Adrenal gland (tissue), 12 donors: ENCODE data around the gene VWA8. TPM values are rescaled to one million over a fixed set of nuclear protein-coding genes. Genes with fewer than 3 reads are reported as not detected.

ENCODE experiments used
- DNase-seq, 7 donors: peaks; one replicate each; pipeline ENCODE4 v3.0.0-alpha.2; 2019 to 2020
- H3K27ac ChIP-seq, 5 donors: fragments of 200-600 bp; sonication (generic) in 4 of 5; 1 replicate in 3 of 5; 2 replicates in 2 of 5; pipeline versions ENCODE4 v1.5.1 to v1.8.0; 2016 to 2020; ENCODE audit warnings: mild to moderate bottlenecking in 1 of 5
- H3K27me3 ChIP-seq: fragments of 200-600 bp; 2 replicates; pipeline ENCODE4 v1.8.0; 2021
- H3K36me3 ChIP-seq, 2 donors: fragments of 200-600 bp; replicated peaks in 1 of 2; 1 replicate in 1 of 2; 2 replicates in 1 of 2; pipeline versions ENCODE4 v1.5.1 to v1.8.0; 2018 to 2022
- H3K4me1 ChIP-seq, 2 donors: fragments of 200-600 bp; replicated peaks in 1 of 2; 1 replicate in 1 of 2; 2 replicates in 1 of 2; pipeline versions ENCODE4 v1.5.1 to v1.8.0; 2018 to 2021
- H3K4me3 ChIP-seq, 4 donors: fragments of 200-600 bp; sonication (generic) in 3 of 4; one replicate each; pipeline ENCODE4 v1.5.1; 2016 to 2018
- H3K9me3 ChIP-seq, 3 donors: fragments of 200-600 bp; sonication (generic) in 1 of 3; replicated peaks in 1 of 3; 1 replicate in 2 of 3; 2 replicates in 1 of 3; pipeline versions ENCODE4 v1.5.1 to v1.8.0; 2016 to 2021
- POLR2A ChIP-seq, 2 donors: fragments of 450-650 bp; IDR thresholded peaks; one replicate each; pipeline ENCODE4 v1.6.1; 2017; ENCODE audit warnings: antibody characterized with exemption in 2 of 2, mild to moderate bottlenecking in 2 of 2, moderate library complexity in 1 of 2
- WGBS, 4 donors: extraction: QIAGEN DNeasy Blood & Tissue Kit in 2 of 4; methylation state at CpG; one replicate each; pipeline versions ENCODE4 v1.1.5 to v1.1.7; 2013 to 2017; 5-methylcytosine and 5-hydroxymethylcytosine counted together
- intact Hi-C, 2 donors: fragments of 100-400 bp; cut with DNase I; formaldehyde crosslinking; loops; one replicate each; pipeline versions ENCODE4 v1.14.1 to v1.15.0; 2022 to 2023
- polyA plus RNA-seq, 3 donors: library from polyadenylated mRNA; stranded (reverse); fragments of 200-250 nt in 2 of 3; fragments of 350-450 nt in 1 of 3; fragmentation: Illumina TruSeq in 1 of 3; extraction: RNeasy Lipid Tissue Mini Kit (QIAGEN cat#74804) in 1 of 3; gene quantifications; one replicate each; pipeline ENCODE4 v1.2.3, GENCODE V29; 2013 to 2014
- total RNA-seq, 9 donors: library from RNA; depleted of rRNA in 4 of 9; stranded (reverse); fragments of >200 nt in 4 of 9; fragments of 120-200 nt in 1 of 9; fragmentation: NEBNext Ultra II Directional in 1 of 9; extraction: Animal tissue kit (Norgen Biotek cat#: 25700) in 1 of 9; gene quantifications; one replicate each; pipeline versions ENCODE4 v1.1.0 to v1.2.4, GENCODE V29; 2013 to 2023
- TF ChIP-seq, protein P1 (sequence below), 6 experiments: fragments of 450-650 bp in 4 of 6; fragments of 200-600 bp in 2 of 6; sonication (generic) in 1 of 6; IDR thresholded peaks; 1 replicate in 5 of 6; 2 replicates in 1 of 6; pipeline versions ENCODE4 v1.5.1 to v1.8.0; 2016 to 2021; ENCODE audit warnings: antibody characterized with exemption in 6 of 6, mild to moderate bottlenecking in 2 of 6, moderate library complexity in 1 of 6
- donor health status: healthy with polysubstance abuse.
- donor health status: Bipolar disorder and iron deficiency.
- donor health status: DM: yes; HTN: yes; CAD: no.
- donor health status: DM: no; HTN: no; CAD: no.
- donor health status: DM: no; HTN: no; CAD: no.
- donor health status: DM: yes; HTN: yes; CAD: no.

The VWA8 gene
- total and polyA plus RNA-seq, 12 donors: 8.1 to 45.4 (median 31.4) TPM

DNA sequence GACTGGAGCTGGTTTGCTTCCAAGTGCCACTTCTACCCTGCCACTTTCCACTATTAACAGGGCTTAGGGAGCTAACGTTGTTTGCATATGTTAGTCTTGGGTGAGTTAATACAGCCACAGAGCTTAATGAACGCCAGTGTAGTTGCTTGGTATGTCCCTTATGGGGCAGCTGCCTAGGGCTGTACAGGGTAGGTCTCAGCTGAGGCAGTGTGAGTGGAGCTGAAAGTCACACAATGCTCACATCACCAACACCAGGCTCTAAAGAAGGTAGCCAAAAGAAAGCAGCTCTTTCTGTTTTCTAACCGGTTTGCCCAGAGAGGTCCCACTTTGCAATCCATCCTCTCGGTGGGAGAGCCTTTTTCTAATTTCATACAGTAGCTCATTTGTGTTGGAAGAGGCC, 317.4 kb downstream of the VWA8 start:
- no peak for TF ChIP-seq POLR2A (IDR thresholded peaks at IDR 0.05)
- TF ChIP-seq, protein P1, sequence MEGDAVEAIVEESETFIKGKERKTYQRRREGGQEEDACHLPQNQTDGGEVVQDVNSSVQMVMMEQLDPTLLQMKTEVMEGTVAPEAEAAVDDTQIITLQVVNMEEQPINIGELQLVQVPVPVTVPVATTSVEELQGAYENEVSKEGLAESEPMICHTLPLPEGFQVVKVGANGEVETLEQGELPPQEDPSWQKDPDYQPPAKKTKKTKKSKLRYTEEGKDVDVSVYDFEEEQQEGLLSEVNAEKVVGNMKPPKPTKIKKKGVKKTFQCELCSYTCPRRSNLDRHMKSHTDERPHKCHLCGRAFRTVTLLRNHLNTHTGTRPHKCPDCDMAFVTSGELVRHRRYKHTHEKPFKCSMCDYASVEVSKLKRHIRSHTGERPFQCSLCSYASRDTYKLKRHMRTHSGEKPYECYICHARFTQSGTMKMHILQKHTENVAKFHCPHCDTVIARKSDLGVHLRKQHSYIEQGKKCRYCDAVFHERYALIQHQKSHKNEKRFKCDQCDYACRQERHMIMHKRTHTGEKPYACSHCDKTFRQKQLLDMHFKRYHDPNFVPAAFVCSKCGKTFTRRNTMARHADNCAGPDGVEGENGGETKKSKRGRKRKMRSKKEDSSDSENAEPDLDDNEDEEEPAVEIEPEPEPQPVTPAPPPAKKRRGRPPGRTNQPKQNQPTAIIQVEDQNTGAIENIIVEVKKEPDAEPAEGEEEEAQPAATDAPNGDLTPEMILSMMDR (IDR thresholded peaks at IDR 0.05): no peak
- H3K9me3 ChIP-seq: no peaks in the 10 kb centered on the region
- H3K36me3 ChIP-seq: no peaks in the 10 kb centered on the region
- 84 to 88% (median 86%) methylated on average over 4 of the region's 4 CpGs for WGBS, 4 donors
- no peaks in the 10 kb centered on the region for H3K27me3 ChIP-seq
- H3K27ac ChIP-seq: no peak overlapping the region
- intact Hi-C loops: no loop called here
- H3K4me3 ChIP-seq: no peak overlapping the region
- DNase-seq: no peak
- H3K4me1 ChIP-seq: peaks cover 0 to 30% of the 10 kb centered on the region in 2 donors

DNA sequence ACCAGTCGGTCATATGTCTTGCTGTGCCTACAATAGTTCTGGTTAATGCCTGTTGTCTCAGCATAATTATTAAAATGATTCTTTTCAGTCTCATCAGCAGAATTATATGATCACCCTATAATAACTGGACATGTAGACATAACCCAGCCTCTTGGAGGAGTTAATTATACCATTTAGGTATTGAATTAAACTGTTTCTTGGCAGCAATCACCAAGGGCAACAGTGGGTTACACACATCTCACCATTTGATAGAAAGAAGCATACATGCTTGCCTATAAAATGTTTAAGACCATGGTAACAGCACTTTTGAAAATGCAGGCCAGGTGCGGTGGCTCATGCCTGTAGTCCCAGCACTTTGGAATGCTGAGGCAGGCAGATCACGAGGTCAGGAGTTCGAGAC, 318.9 kb downstream of the VWA8 start:
- H3K4me1 ChIP-seq: peaks cover 0 to 30% of the 10 kb centered on the region in 2 donors
- intact Hi-C loops: no loop called here
- no peak for TF ChIP-seq POLR2A (IDR thresholded peaks at IDR 0.05)
- TF ChIP-seq, protein P1 (IDR thresholded peaks at IDR 0.05): no peak
- no peaks in the 10 kb centered on the region for H3K36me3 ChIP-seq
- 82 to 98% (median 94%) methylated on average over 4 of the region's 4 CpGs for whole genome bisulfite sequencing, 4 donors
- no peaks in the 10 kb centered on the region for H3K27me3 ChIP-seq
- no peak for DNase-seq
- no peaks in the 10 kb centered on the region for H3K9me3 ChIP-seq
- no peak overlapping the region for H3K27ac ChIP-seq
- H3K4me3 ChIP-seq: no peak overlapping the region

DNA sequence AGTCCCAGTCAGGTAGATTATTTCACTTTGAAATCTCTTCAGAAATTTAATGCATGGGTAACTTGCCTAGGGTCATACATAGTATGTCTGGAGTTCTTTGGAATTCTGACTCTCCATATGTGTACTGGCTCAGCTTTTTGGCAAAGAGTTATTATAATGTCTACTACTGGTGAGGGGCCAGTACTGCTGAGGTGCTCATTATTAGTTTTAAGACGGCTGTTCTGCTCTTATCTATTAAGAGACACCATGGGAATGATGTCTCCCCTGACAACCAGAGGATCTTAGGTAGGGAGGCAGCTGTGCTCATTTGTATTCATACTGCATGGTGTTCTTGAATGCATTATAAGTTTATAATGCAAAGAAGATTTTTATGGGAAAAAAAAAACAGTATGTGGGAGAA, 319.5 kb downstream of the VWA8 start:
- DNase-seq: no peak
- Histone ChIP-seq H3K4me1 (peaks cover 0 to 30% of the 10 kb centered on the region in 2 donors), H3K36me3 (no peaks in the 10 kb centered on the region), H3K27ac (no peak overlapping the region), H3K27me3 (no peaks in the 10 kb centered on the region), H3K9me3 (no peaks in the 10 kb centered on the region), H3K4me3 (no peak overlapping the region)
- TF ChIP-seq, protein P1 (IDR thresholded peaks at IDR 0.05): no peak
- TF ChIP-seq POLR2A (IDR thresholded peaks at IDR 0.05): no peak
- WGBS, 4 donors: 83 to 100% (median 90%) methylated on average over 1 of the region's 1 CpG
- intact Hi-C loops: no loop called here

DNA sequence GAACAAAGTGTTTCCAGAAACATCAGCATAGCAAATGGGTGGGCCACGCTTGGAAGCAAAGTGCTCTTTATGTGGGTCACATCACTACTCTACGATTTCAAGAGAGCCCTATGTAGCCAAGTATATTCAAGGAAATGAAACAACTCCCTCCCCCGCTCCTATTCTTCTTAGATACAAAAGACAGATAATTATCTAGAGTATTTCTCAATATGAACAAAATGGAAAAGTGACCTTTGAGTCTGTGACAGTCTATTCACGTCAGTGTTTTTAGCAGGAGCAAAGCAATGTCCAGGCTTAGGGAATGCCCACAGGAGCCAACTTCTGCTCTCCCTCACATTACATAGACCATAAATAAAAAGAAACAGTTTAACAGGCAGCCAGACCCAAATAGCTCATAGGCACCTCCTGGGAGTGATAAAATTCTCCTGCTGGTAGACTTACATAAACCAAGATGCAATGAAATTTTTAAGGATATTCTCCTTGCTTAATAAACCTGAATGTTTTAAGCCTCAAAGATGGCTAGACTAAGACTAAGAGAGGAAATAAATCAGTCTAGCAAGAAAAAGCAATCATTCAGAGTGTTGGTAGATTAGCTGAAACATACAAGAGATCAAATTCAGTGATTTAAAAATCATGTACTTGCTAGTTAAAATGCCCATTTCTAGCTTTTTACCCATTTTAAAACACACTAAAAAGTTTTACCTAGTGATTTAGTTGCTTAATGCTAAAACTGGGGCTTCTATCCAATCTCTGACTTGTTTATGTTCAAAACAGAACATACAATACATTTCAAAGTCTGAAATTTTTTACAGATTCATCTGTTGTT, 320.7 kb downstream of the VWA8 start:
- Histone ChIP-seq H3K27me3 (no peaks in the 10 kb centered on the region), H3K36me3 (no peaks in the 10 kb centered on the region), H3K4me3 (no peak overlapping the region), H3K4me1 (peaks cover 0 to 21% of the 10 kb centered on the region in 2 donors), H3K9me3 (no peaks in the 10 kb centered on the region), H3K27ac (peak overlapping the region in 3 of 5 donors; percentile 25 to 49 (median 28))
- WGBS, 4 donors: 48 to 66% (median 55%) methylated on average over 4 of the region's 4 CpGs
- TF ChIP-seq, protein P1 (IDR thresholded peaks at IDR 0.05): peak in 1 of 6 experiments; percentile 6
- no peak for TF ChIP-seq POLR2A (IDR thresholded peaks at IDR 0.05)
- intact Hi-C loops: no loop called here
- peak in 5 of 7 donors; percentile 30 to 61 (median 38) for DNase-seq
